Measurements from ENCODE around the gene ZBTB42. TPM values are rescaled to one million over a fixed set of nuclear protein-coding genes. Genes with fewer than 3 reads are reported as not detected.
"Not testable (repeated sequence)": the region's sequence is repeated elsewhere in the genome, so short reads cannot be mapped to it uniquely, and the experiment has no call there.

ZBTB42 gene
- total RNA-seq, 2 donors from 2014 or later = 5.2 to 8.1 TPM

DNA sequence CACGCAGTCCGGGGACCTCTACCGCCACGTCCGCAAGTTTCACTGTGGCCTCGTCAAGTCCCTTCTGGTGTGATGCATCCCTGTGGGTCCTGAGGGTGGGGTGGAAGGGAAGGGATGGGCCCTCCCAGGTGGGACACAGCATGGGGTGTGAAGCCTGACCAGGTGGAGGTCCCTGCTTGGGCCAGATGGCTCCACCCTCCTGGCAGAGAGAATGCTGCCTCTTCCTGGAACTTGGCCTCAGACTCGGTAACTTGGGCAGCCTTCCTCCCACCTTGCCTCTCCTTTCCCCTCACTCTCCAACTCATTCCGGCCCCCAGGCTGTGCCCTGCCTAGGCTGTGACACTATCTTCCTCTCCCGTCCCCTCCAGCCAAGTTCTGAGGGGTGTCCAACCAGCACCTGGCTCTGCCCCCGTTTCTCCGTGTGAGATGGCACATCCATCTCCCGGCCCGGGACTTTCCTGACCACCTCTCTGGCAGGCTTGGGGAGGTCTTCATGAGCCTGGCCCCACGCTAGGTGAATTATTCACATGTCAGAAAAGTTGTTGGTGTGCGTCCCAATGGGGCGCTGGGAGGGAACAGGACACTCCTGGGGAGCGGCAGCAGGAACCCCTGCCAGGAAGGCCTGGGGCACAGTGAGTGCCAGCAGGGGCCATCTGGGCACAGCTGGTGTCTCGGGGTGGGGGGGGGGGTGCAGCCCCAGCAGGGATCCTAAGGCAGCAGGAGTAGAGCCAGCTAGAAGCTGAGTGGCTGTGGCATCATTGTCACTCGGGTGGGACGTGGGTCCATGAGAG is 1.7 kb downstream of the ZBTB42 start:
- DNase-seq = no peak
- no peak for ATAC-seq
- intact Hi-C loops (cut with DNase I) = no loop called here

DNA sequence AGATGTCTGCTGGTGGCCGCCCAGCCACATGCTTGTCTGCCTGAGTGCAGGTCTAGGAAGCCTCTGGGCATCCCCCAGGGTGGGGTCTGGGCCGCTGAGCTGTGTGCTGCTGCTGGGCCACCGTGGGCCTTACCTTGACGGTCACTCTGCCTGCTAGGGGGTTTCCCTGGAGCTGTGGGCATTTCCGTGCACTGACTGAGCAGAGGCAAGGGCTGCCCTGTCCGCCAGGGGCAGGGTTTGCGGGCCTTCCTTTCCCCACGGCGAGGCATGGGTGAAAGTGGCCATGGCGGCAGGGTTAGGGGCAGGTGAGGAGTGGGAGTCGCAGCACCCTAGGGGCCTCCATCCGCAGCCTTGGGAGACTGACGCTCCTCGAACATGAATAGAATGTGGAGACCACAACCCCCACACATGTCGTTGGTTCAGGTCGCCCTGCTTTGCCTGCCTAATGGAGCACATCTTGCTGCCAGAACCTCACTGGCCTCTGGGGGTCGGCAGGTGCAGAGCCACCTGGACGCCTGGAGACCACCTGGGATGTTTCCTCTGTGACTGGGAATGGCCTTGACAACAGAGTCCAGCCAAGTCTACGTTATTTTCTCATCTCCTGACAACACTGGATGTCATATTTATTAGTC is 2.5 kb downstream of the ZBTB42 start:
- ATAC-seq (no peak), DNase-seq (no peak)
- intact Hi-C loops (cut with DNase I) = no loop called here

DNA sequence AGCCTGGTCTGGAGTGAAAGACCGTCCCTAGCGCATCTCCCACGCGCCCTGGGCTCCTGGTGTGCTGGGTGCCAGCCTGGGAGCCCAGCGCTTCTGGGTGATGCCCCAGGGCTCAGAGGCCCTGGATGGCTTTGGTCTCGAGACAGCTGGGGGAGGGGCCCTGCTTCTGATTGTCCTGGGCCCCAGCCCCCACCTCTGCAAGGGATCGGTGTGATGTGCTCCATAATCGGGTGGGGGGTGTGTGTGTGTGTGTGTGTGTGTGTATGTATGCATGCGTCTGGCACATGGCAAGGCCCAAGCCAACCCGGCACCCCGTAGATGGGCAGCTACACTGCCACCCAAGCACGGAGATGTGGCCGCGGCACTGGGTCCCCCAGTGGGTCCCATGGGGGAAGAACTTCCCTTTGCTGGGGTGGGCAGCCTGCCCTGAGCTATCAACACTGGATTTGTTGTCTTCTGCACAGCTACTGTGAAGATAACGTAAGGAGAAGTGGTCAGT is 3.1 kb downstream of the ZBTB42 start:
- intact Hi-C loops (cut with DNase I) = no loop called here
- DNase-seq (no peak), ATAC-seq (no peak)

DNA sequence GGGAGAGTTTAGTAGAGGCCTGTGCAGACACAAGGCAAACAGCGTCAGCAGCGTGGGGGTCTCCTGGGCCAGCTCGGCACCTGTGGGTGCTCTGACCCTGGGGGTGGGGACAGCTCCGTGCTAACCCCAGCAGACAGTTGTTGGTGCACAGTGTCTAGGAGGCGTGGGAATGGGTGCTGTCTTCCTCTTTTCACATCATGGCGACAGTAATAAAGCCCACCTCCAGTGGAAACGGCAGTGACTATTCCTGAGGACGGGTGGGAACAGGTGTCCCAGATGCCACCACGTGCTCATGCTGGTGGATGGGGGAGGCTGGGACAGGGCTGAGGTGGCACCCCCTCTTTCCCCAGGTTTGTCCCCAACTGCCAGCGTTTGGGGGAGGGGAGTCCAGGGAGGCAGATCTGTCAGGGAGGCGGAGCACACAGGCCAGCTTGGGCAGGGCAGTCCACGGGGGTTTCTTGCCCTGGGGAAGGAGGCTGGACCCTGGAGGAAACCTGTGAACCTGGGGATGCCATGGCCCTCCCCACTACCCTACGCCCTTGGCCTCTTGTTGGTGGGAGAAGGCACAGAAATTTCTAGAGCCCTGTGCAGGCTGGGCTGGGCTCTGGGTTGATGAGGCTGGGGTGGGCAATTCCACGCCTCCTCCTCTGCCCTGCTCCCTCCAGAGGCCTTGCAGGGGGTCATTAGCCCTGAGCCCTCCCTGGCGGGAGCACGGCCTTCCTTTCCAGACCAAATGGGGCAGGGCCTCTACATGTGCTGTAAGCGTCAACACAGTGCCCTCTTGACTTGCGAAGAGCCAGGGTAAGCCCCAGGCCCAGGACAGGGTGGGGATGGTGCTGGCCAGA is 3.8 kb downstream of the ZBTB42 start:
- DNase-seq (no peak), ATAC-seq (no peak)
- intact Hi-C loops (cut with DNase I) = no loop called here

DNA sequence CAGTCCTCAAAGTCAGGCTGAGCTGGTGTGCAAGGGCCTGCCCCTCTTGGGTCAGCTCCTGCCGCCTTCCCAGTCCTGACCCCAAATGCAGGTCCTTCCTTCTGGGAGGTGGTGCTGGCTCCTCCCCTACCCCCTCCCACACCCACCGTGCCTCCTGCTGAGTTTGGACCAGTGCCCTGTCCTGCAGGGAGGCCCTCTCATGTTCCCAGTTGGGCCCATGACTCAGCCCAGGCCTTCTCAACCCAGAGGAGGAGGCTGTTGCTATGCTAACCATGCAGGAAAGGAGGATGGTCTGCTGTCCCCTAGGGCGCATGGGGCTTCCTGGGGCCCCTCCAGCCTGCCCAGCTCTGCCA is 4.4 kb downstream of the ZBTB42 start:
- DNase-seq (peak; percentile 57), ATAC-seq (peak in 1 of 2 donors; percentile 76)
- intact Hi-C loops (cut with DNase I) = no loop called here

DNA sequence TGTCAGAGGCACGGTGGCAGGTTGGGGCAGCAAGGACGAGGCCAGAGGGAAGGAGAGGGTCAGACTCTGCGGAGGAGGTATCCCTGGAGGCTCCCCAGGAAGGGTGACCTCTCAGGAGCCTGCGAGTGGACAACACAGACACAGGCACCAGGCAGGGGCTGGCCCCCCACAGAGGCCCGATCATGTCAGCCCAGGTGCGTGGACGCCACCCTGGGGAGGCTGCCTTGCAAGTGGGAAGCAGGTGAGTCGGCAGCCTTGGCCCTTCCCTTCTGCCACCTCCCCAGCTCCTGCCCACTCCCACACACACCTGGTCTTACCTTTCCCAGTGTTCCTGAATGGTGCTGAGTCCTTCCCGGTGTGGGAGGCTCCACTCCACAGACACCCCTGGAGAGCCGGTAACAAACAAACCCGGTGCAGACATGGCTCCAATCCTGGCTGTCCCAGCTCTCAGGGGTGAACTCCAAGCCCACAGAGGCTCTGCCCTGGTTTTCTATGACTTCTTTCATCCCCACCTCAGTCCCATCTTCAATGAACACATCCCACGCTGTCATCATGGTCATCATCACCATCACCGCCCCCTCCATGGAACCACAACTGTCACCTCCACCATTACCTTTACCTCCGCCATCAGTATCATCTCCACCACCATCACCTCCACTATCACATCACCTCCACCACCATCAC is 5.2 kb downstream of the ZBTB42 start:
- DNase-seq (no peak), ATAC-seq (no peak)
- intact Hi-C loops (cut with DNase I) = no loop called here

DNA sequence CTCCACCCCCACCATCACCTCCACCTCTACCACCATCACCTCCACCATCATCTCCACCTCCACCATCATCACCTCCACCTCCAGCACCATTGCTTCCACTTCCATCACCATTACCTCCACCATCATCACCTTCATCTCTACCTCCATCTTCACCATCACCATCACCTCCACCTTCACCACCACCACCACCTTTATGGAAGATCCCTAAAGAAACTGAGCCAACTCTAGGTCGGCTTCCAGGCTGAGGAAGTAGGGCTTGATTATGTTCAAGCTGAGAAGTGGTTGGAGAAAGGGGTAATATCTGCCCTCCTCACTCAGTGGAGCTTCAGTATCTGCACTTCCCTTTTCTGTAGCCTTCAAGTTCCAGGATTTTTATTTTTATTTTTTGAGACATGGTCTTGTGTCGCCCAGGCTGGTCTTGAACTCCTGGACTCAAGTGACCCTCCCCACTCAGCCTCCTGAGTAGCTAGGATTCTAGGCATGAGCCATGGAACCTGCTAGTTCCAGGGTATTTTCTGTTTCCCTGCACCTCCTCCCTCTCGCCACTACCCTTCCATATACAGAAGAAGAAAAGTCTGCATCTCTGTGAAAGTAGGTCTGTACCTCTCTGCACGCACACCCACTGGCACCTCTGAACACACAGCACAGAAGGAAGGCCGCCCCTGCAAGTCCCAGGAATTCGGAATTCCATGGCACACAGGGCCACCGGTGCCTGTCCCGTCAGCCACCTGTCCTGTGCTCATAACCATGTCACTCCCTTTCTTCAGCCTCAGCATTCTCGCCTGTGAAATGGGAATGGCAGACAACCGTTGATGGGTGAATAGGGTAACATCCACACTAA is 5.9 kb downstream of the ZBTB42 start:
- intact Hi-C loops (cut with DNase I) = no loop called here
- ATAC-seq (no peak), DNase-seq (no peak)

DNA sequence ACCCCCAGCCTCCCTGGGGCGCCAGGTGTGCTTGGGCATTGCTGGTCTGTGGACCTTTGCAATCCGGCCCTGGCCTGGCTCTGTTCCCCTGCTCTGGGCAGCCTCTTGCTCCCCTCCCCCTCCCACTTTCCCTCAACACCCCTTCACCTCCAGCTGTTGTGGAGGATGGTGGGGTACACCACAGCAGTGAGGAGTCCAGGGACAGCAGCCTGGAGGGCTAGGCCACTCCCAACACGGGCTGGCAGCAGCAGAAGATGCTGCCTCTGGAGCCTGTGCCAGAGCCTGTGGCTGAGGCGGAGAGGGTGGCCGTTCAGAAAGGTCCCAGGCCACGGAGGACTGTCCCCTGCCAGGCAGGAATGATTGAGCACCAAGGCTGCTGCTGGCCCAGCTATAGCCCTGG is 7.6 kb downstream of the ZBTB42 start:
- DNase-seq (no peak), ATAC-seq (no peak)
- intact Hi-C loops (cut with DNase I) = no loop called here

DNA sequence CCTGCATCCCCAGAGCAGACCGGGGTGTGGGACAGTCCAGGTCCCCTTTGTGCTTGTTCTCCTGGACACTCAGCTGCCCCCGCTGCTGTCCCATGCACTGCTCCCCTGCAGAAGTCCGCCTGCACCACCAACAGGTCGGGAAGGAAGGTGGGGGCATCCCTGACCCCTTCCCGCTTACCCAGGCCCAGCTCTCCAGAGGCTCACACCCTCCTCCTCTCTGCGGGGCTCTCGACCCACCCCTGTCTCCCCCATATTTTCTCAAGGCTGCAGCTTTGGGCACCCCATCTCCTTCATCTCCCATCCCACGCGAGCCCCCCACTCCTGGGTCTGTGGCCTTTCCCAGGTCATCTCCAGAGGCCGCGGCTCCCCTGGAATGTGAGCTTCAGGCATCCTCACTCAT is 9.4 kb downstream of the ZBTB42 start:
- ATAC-seq (no peak), DNase-seq (peak; percentile 3)
- intact Hi-C loops (cut with DNase I) = no loop called here

DNA sequence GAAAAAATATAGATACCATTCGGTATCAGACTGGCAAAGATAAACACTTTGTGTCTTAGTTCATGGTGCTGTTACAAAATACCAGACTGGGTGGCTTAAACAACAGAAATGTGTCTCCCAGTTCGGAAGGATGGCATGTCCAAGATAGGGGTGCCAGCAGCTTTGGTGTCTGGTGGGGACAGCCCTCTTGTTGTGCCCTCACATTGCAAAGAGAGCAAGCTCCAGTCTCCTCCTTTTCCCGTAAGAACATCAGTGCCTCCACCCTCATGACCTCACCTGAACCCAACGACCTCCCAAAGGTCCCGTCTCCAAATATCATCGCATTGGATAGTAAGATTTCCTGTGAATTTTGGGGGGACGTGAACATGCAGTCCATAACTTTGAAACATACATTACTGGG is 12.4 kb downstream of the ZBTB42 start:
- DNase-seq = peak; percentile 4
- intact Hi-C loops (cut with DNase I) = no loop called here
- ATAC-seq = no peak

DNA sequence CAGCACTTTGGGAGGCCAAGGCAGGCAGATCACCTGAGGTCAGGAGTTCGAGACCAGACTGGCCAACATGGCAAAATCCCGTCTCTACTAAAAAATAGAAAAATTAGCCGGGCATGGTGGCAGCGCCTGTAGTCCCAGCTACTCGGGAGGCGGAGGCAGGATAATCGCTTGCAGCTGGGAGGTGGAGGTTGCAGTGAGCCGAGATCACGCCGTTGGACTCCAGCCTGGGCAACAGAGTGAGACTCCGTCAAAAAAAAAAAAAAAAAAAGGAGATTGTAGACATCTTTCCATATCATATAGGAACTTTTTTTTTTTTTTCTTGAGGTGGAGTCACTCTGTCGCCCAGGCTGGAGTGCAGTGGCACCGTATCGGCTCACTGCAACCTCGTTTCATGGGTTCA is 13.8 kb downstream of the ZBTB42 start:
- ATAC-seq; intact Hi-C loops (cut with DNase I): not testable (repeated sequence)
- peak; percentile 7 for DNase-seq

DNA sequence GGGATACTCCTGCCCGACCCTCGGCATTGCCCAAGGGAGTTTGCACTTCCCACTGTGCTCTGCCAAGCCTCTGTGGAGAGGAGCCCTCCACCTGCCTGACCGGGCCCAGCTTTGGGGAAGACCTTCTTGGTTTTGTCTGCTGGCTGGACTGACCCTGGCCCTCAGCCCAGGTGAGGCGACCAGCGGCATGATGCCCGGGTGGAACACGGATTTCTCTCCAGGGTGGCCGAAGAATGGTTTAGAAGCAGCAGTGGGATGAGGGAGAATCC is 15.6 kb downstream of the ZBTB42 start:
- intact Hi-C loops (cut with DNase I) = no loop called here
- ATAC-seq = no peak
- DNase-seq = no peak

DNA sequence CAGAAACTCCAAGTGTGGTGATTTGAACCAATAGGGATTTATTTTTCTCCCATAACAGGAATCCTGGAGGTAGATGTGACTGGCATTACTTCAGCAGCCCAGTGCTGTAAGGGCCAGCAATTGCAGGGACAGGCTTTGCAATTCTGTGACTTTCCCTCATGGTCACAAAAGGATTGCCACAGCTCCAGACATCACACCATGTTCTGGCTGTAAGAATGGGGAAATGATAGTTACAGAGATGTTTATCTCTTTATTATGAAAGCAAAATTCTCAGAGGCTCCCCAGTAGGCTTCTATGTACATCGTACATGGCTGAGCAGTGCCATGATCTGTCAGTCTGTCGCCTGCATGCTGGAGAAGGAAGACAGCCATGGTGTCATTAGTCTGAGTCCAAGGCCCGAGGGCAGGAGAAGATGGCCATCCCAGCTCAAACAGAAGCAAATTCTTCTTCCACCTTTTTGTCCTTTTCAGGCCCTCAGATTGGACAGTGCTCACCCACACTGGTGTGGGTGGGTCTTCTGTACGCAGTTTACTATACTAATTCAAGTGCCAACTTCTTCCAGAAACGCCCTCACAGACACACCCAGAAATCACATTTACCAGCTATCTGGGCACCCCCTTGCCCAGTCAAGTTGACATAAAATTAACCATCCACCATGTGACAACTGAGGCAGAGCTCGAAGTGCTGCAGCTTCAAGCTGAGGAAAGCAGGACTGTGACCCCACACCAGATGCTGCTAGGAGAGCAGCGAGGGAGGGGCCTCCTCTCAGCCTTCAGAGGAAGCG is 17.2 kb downstream of the ZBTB42 start:
- ATAC-seq (no peak), DNase-seq (no peak)
- intact Hi-C loops (cut with DNase I) = no loop called here

DNA sequence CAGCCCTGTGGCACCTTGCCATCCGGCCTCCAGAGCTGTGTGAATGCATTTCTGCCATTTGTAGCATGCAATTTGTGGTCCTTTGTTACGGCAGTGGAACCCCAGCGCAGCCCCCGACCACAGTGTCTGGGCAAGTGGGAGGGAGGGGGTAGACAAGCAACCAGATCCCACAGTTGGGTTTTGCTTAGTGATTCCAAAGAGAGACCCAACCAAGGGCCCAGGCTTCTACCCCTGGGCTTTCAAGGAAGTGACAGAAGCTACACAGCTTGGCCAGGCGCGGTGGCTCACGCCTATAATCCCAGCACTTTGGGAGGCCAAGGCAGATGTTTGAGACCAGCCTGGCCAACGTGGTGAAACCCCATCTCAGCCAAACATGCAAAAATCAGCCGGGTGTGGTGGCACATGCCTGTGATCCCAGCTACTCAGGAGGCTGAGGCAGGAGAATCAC is 17.8 kb downstream of the ZBTB42 start:
- no peak for ATAC-seq
- intact Hi-C loops (cut with DNase I) = no loop called here
- DNase-seq = no peak

DNA sequence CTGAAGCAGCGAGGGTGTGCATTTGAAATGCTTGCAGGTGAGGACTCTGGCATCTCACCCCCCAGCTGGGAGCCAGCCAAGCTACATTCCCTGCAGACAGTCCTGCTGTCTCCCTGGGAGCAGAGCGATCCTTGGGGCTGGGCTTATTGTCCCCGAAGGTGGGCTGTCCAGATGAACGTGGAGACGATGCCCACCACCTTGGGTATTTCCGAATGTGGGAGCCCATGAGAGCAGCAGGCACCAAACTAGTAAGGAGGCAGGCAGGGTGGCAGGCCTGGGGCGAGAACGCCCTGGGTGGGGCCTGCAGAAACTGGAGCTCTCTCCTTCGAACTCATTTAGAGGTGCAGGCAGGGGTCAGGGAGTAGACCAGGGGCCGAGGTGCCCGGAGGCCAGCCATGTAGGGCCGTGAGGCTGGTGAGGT is 18.5 kb downstream of the ZBTB42 start:
- ATAC-seq (no peak), DNase-seq (no peak)
- intact Hi-C loops (cut with DNase I) = no loop called here

DNA sequence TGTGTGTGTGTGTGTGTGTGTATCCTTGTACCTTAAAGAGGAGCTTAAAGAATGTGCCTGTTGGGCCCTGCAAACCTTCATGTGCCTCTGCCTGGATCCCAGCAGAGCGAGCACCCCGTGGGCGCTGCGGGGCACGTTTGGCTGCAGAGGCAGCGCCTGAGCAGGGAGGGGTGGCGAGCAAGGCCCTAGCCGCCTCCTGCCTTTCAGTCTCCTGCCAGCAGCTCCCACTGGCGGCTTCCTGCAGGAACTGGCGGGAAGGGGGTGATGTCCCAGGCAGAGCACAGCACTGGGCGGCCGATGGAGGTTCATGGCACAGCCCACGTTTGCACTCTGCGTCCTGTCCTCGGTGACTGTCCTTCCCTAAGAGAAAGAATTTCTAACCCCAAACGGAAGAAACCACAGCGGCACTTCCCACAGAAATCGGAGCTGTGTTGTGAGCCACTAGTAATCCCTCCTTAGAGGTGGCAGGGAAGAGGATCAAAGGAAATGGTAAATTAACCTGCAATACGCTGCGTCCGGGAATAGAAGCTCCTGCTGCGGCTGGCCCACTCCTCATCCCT is 19.8 kb downstream of the ZBTB42 start:
- ATAC-seq (peak; percentile 22 to 33), DNase-seq (peak; percentile 63)
- intact Hi-C loops (cut with DNase I) = loop anchor here in 1 of 2 donors (5.0 kb wide), 1 partner anchor 53 kb away; no protein-coding TSS in a partner anchor

DNA sequence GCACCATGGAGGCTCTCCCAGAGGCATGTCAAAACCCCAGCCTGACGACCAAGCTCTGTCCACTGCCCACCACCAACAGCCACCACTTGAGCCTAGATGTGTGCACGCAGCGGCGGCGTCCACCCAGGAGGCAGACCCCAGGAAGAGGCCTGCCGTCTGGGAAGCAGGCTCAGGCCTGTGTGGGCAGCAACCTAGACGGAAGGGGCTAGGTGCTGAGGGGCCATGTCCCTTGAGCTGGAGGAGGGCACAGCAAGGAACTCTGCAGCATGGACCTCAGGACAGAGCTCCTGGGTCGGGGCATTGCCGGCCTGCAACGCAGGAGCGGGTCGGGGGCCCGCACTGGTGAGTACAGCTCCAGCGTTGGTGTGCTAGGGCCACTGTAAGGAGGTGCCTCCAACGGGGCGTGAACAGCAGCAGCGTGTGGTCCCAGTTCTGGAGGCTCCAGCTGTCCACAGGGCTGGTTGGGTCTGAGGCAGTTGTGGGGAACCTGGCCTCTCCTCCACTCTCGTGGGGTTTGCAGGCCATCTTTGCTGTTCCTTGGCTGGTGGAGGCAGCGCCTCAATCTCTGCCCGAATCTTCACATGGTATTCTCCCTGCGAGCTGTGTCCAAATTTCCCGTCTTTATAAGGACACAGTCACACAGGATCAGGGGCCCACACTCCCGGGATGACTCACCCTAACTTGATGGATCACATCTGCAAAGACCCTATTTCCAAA is 20.5 kb downstream of the ZBTB42 start:
- intact Hi-C loops (cut with DNase I) = loop anchor here in 1 of 2 donors (5.0 kb wide), 1 partner anchor 54 kb away; no protein-coding TSS in a partner anchor
- ATAC-seq (no peak), DNase-seq (no peak)
